Measurements from ENCODE around the gene FOXL3.
"Not testable (repeated sequence)": the region's sequence is repeated elsewhere in the genome, so short reads cannot be mapped to it uniquely, and the experiment has no call there.

Gene FOXL3

GRCh38 chr7:289756-290553 lies at the start of gene FOXL3:
Gene FOXL3 (plus strand): TSS chr7:290170. CDS start chr7:290170, 0 bp downstream.
- no peak for DNase-seq (ENCODE audit: low read depth)
- no peak for TF ChIP-seq CTCF (conservative IDR thresholded peaks at IDR 0.05; ENCODE audit: low read depth, low read length)
- H3K4me3 ChIP-seq (ENCODE audit: low read length), result no peak within 1 kb of the TSS

- no peak for TF ChIP-seq CTCF (conservative IDR thresholded peaks at IDR 0.05; ENCODE audit: low read depth, low read length)
- H3K4me3 ChIP-seq (ENCODE audit: low read length), result no peak overlapping the region
- no peak for DNase-seq (ENCODE audit: low read depth)
These were observed 49.0 kb upstream of the FOXL3 start for GRCh38 chr7:240887-241421.

- no peak overlapping the region for H3K4me3 ChIP-seq (ENCODE audit: low read length)
- TF ChIP-seq CTCF (conservative IDR thresholded peaks at IDR 0.05; ENCODE audit: low read depth, low read length), result no peak
These were observed 48.5 kb upstream of the FOXL3 start for GRCh38 chr7:241513-241912.

GRCh38 chr7:242826-243579 lies 47.0 kb upstream of the FOXL3 start:
- DNase-seq (ENCODE audit: low read depth), result not testable (repeated sequence)

More at GRCh38 chr7:241513-241912, 48.5 kb upstream of the FOXL3 start:
- no peak for DNase-seq (ENCODE audit: low read depth)

GRCh38 chr7:243580-243978 lies 46.4 kb upstream of the FOXL3 start:
- not testable (repeated sequence) for DNase-seq (ENCODE audit: low read depth); H3K4me3 ChIP-seq (ENCODE audit: low read length)

More at GRCh38 chr7:242826-243579, 47.0 kb upstream of the FOXL3 start:
- not testable (repeated sequence) for H3K4me3 ChIP-seq (ENCODE audit: low read length)

GRCh38 chr7:244974-245373 lies 45.0 kb upstream of the FOXL3 start:
- no peak for DNase-seq (ENCODE audit: low read depth)
- no peak overlapping the region for H3K4me3 ChIP-seq (ENCODE audit: low read length)
- no peak for TF ChIP-seq CTCF (conservative IDR thresholded peaks at IDR 0.05; ENCODE audit: low read depth, low read length)

GRCh38 chr7:245574-246295 lies 44.2 kb upstream of the FOXL3 start:
- DNase-seq (ENCODE audit: low read depth), result no peak
- H3K4me3 ChIP-seq (ENCODE audit: low read length), result no peak overlapping the region
- TF ChIP-seq CTCF (conservative IDR thresholded peaks at IDR 0.05; ENCODE audit: low read depth, low read length), result no peak
